Measurements from ENCODE around the gene NTF3. TPM values are rescaled to one million over a fixed set of nuclear protein-coding genes. Genes with fewer than 3 reads are reported as not detected.

The NTF3 gene
- total RNA-seq, 5 donors from 2014 or later (not counting 1 experiment from before 2014, with no cell fraction given) = not detected

- H3K4me1 Mint-ChIP-seq = no peaks in the 10 kb centered on the region
- Histone ChIP-seq H3K4me1 (ENCODE audit: control insufficient read depth in 1 of 2, extremely low read depth in 1 of 2, insufficient read depth in 2 of 2, low read length in 2 of 2) (no peaks in the 10 kb centered on the region), H3K9me3 (no peaks in the 10 kb centered on the region), H3K27me3 (replicated peaks in 1 of 2; ENCODE audit: control insufficient read depth in 2 of 2, extremely low read depth in 1 of 2, insufficient read depth in 2 of 2, low read length in 1 of 2) (peaks cover 0 to 3% of the 10 kb centered on the region in 2 experiments), H3K4me3 (ENCODE audit: control insufficient read depth in 1 of 2, extremely low read depth in 1 of 2, low read length in 1 of 2) (no peak overlapping the region), H3K27ac (ENCODE audit: low read length) (no peak overlapping the region), H3K36me3 (ENCODE audit: control insufficient read depth in 2 of 2, extremely low read depth in 1 of 2, insufficient read depth in 1 of 2, low read length in 1 of 2) (no peaks in the 10 kb centered on the region)
- H3K9me3 Mint-ChIP-seq = no peaks in the 10 kb centered on the region
- no peaks in the 10 kb centered on the region for H3K36me3 Mint-ChIP-seq
- no peak overlapping the region for H3K4me3 Mint-ChIP-seq
- ATAC-seq (replicated peaks in 1 of 4) (no peak), DNase-seq (no peak)
- H3K27me3 Mint-ChIP-seq = peaks cover 4 to 7% of the 10 kb centered on the region in 2 donors
- CTCF ChIA-PET = no interaction called here
- no peak overlapping the region for H3K27ac Mint-ChIP-seq
- POLR2A ChIA-PET = no interaction called here
- WGBS (ENCODE audit: insufficient coverage) = 80% methylated on average over 2 of the region's 5 CpGs
These were observed 57.1 kb downstream of the NTF3 start for GRCh38 chr12:5489017-5489416.

GRCh38 chr12:5489760-5490406 is 58.0 kb downstream of the NTF3 start:
- Histone ChIP-seq H3K4me3 (ENCODE audit: control insufficient read depth in 1 of 2, extremely low read depth in 1 of 2, low read length in 1 of 2) (no peak overlapping the region), H3K4me1 (ENCODE audit: control insufficient read depth in 1 of 2, extremely low read depth in 1 of 2, insufficient read depth in 2 of 2, low read length in 2 of 2) (no peaks in the 10 kb centered on the region), H3K27me3 (replicated peaks in 1 of 2; ENCODE audit: control insufficient read depth in 2 of 2, extremely low read depth in 1 of 2, insufficient read depth in 2 of 2, low read length in 1 of 2) (peaks cover 0 to 3% of the 10 kb centered on the region in 2 experiments), H3K27ac (ENCODE audit: low read length) (no peak overlapping the region), H3K36me3 (ENCODE audit: control insufficient read depth in 2 of 2, extremely low read depth in 1 of 2, insufficient read depth in 1 of 2, low read length in 1 of 2) (no peaks in the 10 kb centered on the region), H3K9me3 (no peaks in the 10 kb centered on the region)
- ATAC-seq (replicated peaks in 1 of 4) = no peak
- peaks cover 4 to 7% of the 10 kb centered on the region in 2 donors for H3K27me3 Mint-ChIP-seq
- ChIA-PET CTCF (no interaction called here), POLR2A (no interaction called here)
- H3K36me3 Mint-ChIP-seq = no peaks in the 10 kb centered on the region
- no peak for DNase-seq
- H3K9me3 Mint-ChIP-seq = no peaks in the 10 kb centered on the region
- 72% methylated on average over 6 of the region's 14 CpGs for WGBS (ENCODE audit: insufficient coverage)
- no peaks in the 10 kb centered on the region for H3K4me1 Mint-ChIP-seq
- no peak overlapping the region for H3K4me3 Mint-ChIP-seq
- no peak overlapping the region for H3K27ac Mint-ChIP-seq

DNA sequence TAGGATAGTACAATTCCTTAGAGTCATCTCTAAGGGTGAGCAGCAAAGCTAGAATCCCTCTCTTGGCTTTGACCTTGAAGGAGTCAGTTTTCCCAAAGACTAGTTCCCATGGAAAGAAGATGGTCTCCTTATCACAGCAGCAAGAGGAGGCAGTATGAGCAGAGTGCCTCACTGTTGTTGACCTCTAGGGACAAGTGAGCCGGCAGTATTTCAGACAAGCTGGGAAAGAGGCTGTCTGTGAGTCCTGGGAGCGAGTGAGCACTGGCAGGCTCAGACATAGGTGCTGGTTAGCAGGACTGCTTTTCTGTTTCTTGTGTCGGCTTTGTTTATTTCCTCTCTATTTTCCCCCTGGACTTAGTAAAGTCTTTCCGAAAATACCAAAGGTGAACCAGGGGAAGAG is 60.7 kb downstream of the NTF3 start:
- Mint-ChIP-seq H3K9me3 (no peaks in the 10 kb centered on the region), H3K4me3 (no peak overlapping the region), H3K27ac (no peak overlapping the region), H3K4me1 (no peaks in the 10 kb centered on the region), H3K36me3 (no peaks in the 10 kb centered on the region), H3K27me3 (peaks cover 4 to 7% of the 10 kb centered on the region in 2 donors)
- Histone ChIP-seq H3K36me3 (ENCODE audit: control insufficient read depth in 2 of 2, extremely low read depth in 1 of 2, insufficient read depth in 1 of 2, low read length in 1 of 2) (no peaks in the 10 kb centered on the region), H3K4me3 (ENCODE audit: control insufficient read depth in 1 of 2, extremely low read depth in 1 of 2, low read length in 1 of 2) (no peak overlapping the region), H3K27me3 (replicated peaks in 1 of 2; ENCODE audit: control insufficient read depth in 2 of 2, extremely low read depth in 1 of 2, insufficient read depth in 2 of 2, low read length in 1 of 2) (peaks cover 0 to 9% of the 10 kb centered on the region in 2 experiments), H3K27ac (ENCODE audit: low read length) (no peak overlapping the region), H3K9me3 (no peaks in the 10 kb centered on the region), H3K4me1 (ENCODE audit: control insufficient read depth in 1 of 2, extremely low read depth in 1 of 2, insufficient read depth in 2 of 2, low read length in 2 of 2) (no peaks in the 10 kb centered on the region)
- no peak for ATAC-seq (replicated peaks in 1 of 4)
- WGBS (ENCODE audit: insufficient coverage) = no CpG with 5 or more reads among the region's 4 CpGs
- ChIA-PET CTCF (no interaction called here), POLR2A (no interaction called here)
- DNase-seq = no peak

DNA sequence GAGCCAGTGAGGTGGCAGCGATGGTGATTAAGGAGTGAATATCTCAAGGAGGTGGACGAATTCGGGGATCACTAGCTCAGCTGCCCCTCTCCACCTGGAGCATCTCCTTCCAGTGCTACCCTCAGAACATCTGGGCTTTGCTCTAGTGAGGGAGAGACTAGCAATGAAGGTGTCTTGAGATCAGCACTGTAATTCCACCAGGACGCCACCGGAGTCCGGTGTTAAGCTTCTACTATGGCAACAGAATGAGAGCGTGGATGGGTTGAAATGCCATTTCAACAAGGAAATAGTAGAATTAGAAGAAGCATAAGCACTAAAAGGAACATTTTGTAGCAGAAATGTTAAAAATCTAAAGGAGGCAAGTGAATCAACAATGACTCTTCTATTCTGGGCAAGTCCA is 61.1 kb downstream of the NTF3 start:
- Histone ChIP-seq H3K4me3 (ENCODE audit: control insufficient read depth in 1 of 2, extremely low read depth in 1 of 2, low read length in 1 of 2) (no peak overlapping the region), H3K27me3 (replicated peaks in 1 of 2; ENCODE audit: control insufficient read depth in 2 of 2, extremely low read depth in 1 of 2, insufficient read depth in 2 of 2, low read length in 1 of 2) (peaks cover 0 to 9% of the 10 kb centered on the region in 2 experiments), H3K36me3 (ENCODE audit: control insufficient read depth in 2 of 2, extremely low read depth in 1 of 2, insufficient read depth in 1 of 2, low read length in 1 of 2) (no peaks in the 10 kb centered on the region), H3K4me1 (ENCODE audit: control insufficient read depth in 1 of 2, extremely low read depth in 1 of 2, insufficient read depth in 2 of 2, low read length in 2 of 2) (no peaks in the 10 kb centered on the region), H3K9me3 (no peaks in the 10 kb centered on the region), H3K27ac (ENCODE audit: low read length) (no peak overlapping the region)
- no peaks in the 10 kb centered on the region for H3K4me1 Mint-ChIP-seq
- peaks cover 4 to 7% of the 10 kb centered on the region in 2 donors for H3K27me3 Mint-ChIP-seq
- no peak overlapping the region for H3K4me3 Mint-ChIP-seq
- ATAC-seq (replicated peaks in 1 of 4) = no peak
- ChIA-PET CTCF (no interaction called here), POLR2A (no interaction called here)
- no peaks in the 10 kb centered on the region for H3K36me3 Mint-ChIP-seq
- WGBS (ENCODE audit: insufficient coverage) = 97% methylated on average over 4 of the region's 7 CpGs
- H3K27ac Mint-ChIP-seq = no peak overlapping the region
- no peak for DNase-seq
- H3K9me3 Mint-ChIP-seq = no peaks in the 10 kb centered on the region

- Mint-ChIP-seq H3K27me3 (peaks cover 2 to 4% of the 10 kb centered on the region in 2 donors), H3K36me3 (no peaks in the 10 kb centered on the region), H3K9me3 (no peaks in the 10 kb centered on the region), H3K27ac (no peak overlapping the region), H3K4me1 (no peaks in the 10 kb centered on the region), H3K4me3 (no peak overlapping the region)
- Histone ChIP-seq H3K36me3 (ENCODE audit: control insufficient read depth in 2 of 2, extremely low read depth in 1 of 2, insufficient read depth in 1 of 2, low read length in 1 of 2) (no peaks in the 10 kb centered on the region), H3K4me3 (ENCODE audit: control insufficient read depth in 1 of 2, extremely low read depth in 1 of 2, low read length in 1 of 2) (no peak overlapping the region), H3K27ac (ENCODE audit: low read length) (no peak overlapping the region), H3K27me3 (replicated peaks in 1 of 2; ENCODE audit: control insufficient read depth in 2 of 2, extremely low read depth in 1 of 2, insufficient read depth in 2 of 2, low read length in 1 of 2) (peaks cover 0 to 9% of the 10 kb centered on the region in 2 experiments), H3K9me3 (no peaks in the 10 kb centered on the region), H3K4me1 (ENCODE audit: control insufficient read depth in 1 of 2, extremely low read depth in 1 of 2, insufficient read depth in 2 of 2, low read length in 2 of 2) (no peaks in the 10 kb centered on the region)
- 96% methylated on average over 28 of the region's 28 CpGs for whole genome bisulfite sequencing (ENCODE audit: insufficient coverage)
- ChIA-PET CTCF (no interaction called here), POLR2A (no interaction called here)
- ATAC-seq (replicated peaks in 1 of 4) (no peak), DNase-seq (no peak)
These were observed 62.4 kb downstream of the NTF3 start for GRCh38 chr12:5494343-5494742.

DNA sequence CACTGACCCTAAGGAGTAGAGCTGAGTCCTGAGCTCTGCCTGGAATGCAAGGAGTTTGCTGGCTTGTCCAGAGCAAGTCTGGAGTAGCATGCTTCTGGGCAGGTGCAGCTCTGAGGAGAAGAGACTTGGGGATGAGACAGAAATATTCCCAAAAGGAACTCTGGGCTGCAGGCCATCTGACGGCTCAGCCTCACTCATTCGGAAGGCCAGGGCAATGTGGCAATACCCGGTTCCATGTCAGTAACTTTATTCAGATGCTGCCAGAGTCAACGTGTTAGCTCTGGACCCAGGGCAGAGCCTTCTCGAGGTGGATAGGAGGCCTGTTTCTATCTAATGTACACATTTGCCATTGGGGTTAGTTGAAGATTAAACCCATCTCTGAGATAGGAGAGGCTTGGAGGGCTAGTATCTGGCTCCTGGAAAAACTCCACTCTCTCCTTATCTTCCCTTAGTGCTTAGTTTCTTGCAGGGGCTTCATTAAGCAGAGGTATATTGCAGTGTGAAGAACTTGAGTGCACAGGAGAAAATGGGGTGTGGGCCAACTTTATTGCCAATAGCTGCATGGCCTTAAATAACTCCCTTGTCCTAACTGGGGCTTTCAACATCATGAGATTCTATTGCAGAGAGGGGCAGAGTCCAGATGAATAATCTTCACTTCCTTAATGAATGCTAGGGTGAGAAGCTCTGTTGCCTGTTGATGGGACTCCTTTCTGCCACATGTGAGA is 65.6 kb downstream of the NTF3 start:
- Histone ChIP-seq H3K4me3 (ENCODE audit: control insufficient read depth in 1 of 2, extremely low read depth in 1 of 2, low read length in 1 of 2) (no peak overlapping the region), H3K27ac (ENCODE audit: low read length) (no peak overlapping the region), H3K27me3 (replicated peaks in 1 of 2; ENCODE audit: control insufficient read depth in 2 of 2, extremely low read depth in 1 of 2, insufficient read depth in 2 of 2, low read length in 1 of 2) (peaks cover 0 to 9% of the 10 kb centered on the region in 2 experiments), H3K4me1 (ENCODE audit: control insufficient read depth in 1 of 2, extremely low read depth in 1 of 2, insufficient read depth in 2 of 2, low read length in 2 of 2) (no peaks in the 10 kb centered on the region), H3K9me3 (no peaks in the 10 kb centered on the region), H3K36me3 (ENCODE audit: control insufficient read depth in 2 of 2, extremely low read depth in 1 of 2, insufficient read depth in 1 of 2, low read length in 1 of 2) (no peaks in the 10 kb centered on the region)
- DNase-seq = no peak
- H3K27ac Mint-ChIP-seq = no peak overlapping the region
- H3K36me3 Mint-ChIP-seq = no peaks in the 10 kb centered on the region
- no peaks in the 10 kb centered on the region for H3K9me3 Mint-ChIP-seq
- ATAC-seq (replicated peaks in 1 of 4) = no peak
- no peak overlapping the region for H3K4me3 Mint-ChIP-seq
- ChIA-PET POLR2A (no interaction called here), CTCF (no interaction called here)
- WGBS (ENCODE audit: insufficient coverage) = no CpG with 5 or more reads among the region's 5 CpGs
- peaks cover 2 to 8% of the 10 kb centered on the region in 2 donors for H3K27me3 Mint-ChIP-seq
- no peaks in the 10 kb centered on the region for H3K4me1 Mint-ChIP-seq

All from T-cell (primary cell).